ENCODE measurements around the gene CARD10.
"Not testable (repeated sequence)": the region's sequence is repeated elsewhere in the genome, so short reads cannot be mapped to it uniquely, and the experiment has no call there.

Gene CARD10

DNA sequence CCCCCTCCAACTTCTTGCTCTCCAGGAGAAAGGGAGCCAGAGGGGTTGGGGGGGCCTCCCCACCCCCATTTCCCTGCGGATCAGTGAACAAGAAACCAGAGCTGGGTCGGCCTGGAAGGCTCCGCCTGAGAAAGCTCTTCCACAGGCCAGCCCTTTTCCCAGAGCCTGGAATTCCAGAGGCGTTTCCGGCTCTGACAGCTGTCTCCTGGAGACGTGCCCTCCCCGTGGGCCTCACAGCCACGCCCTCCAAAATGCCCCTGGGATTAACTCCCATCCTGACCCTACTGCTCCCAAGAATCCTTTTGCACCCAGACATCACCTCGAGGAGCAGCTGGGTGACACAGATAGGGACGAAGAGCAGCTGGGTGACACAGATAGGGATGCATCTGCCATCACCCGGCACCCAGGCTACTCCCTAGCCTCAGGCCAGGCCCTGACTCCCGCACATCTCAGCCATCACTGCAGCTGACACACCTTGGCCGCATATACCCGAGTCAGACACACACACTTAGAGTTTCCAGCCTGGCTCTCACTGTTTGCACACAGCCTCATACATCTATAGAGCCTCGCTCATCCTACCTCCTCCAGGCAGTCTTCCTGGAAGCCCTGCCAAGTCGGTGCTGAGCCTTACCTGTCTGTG lies 33.4 kb upstream of the CARD10 start:
- no peak for DNase-seq

DNA sequence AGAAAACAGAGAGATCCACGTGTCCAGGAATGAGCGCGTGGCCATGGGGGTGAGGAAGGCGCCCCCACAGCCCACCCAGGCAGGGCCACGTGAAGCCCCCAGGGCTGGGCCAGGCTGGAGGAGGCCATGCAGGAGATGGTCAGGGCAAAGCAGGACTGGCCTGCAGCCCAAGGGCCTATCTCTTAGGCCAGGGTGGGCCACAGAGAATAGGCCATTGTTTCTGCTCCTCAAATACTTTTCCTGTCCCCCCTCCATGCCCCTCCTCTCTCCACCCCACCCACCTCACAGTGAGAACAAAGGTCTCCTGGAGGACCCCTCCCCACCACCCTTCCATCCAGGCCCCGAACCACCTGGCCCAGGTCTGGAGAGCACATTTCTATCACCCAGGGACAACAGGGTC lies 32.8 kb upstream of the CARD10 start:
- no peak for DNase-seq

DNA sequence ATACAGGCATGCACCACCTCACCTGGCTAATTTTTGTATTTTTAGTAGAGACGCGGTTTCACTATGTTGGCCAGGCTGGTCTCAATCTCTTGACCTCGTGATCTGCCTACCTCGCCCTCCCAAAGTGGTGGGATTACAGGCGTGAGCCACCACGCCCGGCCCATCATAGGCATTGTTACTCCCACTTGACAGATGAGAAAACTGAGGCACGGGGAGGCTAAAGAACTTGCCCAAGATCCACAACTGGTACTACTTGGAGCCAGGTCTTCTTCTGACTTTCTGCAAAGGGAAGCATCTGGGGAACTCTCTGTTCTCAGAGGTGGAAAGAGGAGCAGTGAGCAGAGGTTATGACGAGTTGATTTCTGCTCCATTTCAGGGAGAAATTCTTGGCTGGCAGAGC lies 31.7 kb upstream of the CARD10 start:
- not testable (repeated sequence) for DNase-seq

DNA sequence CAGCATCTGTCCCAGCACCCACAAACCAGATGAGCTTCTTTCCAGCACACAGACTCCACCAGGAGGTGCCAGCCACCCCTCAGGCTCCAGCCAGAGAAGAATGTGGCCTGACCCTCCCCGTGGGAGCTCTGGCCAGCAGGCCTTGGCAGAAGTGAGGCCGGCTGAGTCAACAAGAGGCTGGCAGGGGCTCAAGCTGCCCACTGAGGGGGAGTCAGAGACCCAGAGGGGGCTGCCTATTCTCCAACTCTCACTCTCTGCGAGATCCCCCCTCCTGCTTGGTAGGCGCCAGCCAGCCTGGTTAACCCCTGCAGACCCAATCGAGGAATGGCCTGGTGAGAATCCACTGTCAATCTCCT lies 30.5 kb upstream of the CARD10 start:
- no peak for DNase-seq

DNA sequence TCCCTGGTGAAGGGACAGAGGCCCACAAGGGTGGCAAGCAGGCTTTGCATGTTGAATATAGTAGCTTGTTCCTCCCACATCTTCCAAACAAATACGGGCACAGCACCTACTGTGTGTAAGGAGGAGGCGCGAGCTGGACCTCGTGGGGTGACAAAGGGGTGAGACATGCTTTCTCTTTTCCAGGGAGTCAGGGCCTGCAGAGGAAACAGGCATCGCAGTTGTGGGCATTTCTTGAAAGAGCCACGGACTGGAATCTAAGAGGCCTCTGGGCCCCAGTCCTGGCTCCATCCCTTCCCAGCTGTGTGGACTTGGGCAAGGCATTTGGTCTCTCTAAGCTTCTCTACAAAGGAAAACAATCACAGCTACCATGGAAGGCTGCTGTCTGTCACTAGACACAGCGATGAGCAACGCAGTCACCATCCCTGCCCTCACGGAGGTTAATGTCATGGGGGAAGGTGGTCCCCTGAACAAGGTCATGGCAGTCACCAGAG lies 28.1 kb upstream of the CARD10 start:
- no peak for DNase-seq

DNA sequence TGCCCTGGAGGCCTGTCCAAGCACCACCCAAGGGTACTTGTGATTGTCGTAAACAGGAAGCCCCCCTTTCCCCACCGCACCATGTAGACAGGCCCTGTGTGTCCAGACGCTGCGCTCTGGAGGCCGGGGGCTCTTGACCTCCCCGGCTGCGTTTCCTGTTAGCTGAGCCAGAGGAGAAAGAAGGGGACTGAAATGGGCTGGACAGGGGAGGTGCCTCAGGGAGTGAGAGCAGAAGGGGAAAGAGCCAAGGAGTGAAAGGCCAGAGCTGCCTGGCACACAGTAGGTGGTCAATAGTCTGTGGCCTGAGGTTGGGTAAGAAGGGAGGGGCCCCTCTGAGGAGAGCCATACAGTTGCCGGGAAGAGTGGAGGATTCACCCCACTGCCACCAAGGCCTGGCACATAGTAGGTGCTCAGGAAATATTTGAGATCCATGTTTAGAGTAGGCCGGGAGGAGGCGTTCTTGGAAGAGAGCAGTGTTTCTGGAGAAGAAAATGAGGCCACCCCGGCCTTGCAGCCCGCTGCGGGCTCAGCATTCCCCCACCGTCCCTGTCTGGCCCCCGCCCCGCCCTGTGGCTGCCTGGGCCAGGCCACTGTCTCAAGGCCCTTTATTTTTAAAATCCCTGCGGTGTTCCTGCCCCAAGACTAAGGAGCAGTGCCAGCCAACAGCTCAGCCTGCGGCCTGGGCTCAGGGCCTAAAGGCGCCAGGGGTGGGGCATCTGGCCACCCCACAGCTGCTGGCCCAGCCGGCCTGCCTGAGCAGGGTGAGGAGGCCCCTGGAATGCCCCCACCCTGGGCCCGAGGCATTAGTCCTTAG lies 27.4 kb upstream of the CARD10 start:
- no peak for DNase-seq

DNA sequence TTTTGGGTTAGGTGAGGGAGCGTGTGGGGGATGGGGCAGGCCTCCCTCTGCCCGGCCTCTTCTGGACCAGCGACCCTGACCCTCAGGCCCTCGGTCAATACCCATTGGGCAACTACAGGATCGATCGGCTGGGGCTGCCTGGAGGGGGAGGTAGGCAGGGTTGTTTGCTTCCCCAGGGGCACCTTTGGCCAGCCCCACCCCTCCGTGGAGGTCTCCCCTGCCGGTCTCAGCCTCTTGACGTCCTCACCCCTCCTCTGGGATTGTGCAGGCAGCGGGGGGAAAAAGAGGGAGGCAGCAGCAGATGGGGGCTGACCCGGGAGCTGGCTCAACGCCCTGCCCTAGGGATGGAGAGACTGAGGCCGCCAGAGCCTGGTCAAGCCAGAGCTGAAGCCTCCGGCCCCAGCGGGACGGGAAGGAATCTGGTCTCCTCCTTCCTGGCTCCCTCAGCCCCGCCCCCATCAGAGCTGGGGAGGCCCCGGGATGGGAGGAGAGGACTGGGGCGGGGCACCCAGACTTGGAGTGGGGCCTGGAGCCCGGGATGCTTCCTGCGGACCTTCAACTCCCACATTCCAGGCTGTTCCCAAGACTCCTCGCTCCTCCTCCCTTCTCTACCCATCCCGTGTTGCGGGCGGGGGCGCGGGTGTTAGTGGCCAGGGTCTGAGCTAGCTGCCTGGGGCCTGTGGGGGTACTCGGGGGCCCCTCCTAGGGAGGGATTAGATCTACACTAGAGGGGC lies 26.7 kb upstream of the CARD10 start:
- no peak for DNase-seq

DNA sequence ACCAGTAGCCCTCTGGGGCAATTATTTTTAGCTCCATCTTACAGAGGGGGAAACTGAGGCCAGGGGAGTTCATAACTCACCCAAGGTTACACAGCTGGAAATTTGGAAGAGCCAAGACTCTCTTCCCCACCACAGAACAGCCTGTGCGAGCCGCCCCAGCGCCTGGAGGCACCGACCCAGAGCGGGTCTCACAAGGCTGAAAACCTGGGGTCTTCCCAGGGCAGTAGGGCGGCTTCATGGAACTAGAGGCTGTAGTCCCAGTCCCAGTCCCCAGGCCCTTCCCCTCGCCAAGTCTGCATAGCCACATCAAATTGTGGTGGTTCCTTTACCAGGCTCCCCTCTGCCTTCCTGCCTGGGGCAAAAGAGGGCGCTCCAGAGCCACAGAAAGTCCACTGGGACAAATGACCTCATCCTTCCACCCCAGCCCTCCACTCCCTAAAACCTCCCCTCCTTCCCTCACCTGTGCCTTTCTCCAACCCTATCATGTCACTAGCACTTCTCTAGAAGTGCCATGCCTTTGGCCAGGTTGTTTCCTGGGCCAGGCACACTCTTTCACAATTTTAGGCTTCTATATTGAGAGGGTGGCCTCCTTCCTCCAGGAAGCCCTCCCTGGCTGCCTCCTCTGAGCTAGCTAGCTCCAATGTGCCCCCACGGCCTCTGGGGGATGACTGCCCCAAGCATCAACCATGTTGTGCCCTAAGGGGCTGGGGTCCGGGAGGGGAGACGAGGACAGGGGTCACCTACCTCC lies 25.9 kb upstream of the CARD10 start:
- no peak for DNase-seq

DNA sequence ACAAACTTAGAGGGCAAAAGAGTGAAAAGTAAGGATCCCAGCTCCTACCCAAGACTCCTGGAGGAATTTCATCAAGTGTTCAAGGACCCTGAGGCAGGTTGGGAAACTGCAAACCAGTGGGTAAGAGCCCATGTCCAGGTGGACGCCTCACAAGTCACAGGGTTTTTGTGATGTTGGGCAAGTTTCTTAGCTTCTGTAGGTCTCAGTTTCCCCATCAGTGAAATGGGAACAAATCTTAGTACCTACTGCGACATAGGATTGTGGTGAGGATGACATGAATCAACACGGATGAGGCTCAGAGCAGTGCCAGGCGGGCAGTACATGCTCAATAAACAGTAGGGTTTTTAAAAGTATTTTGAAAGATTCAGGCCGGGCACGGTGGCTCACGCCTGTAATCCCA lies 23.7 kb upstream of the CARD10 start:
- DNase-seq: no peak

DNA sequence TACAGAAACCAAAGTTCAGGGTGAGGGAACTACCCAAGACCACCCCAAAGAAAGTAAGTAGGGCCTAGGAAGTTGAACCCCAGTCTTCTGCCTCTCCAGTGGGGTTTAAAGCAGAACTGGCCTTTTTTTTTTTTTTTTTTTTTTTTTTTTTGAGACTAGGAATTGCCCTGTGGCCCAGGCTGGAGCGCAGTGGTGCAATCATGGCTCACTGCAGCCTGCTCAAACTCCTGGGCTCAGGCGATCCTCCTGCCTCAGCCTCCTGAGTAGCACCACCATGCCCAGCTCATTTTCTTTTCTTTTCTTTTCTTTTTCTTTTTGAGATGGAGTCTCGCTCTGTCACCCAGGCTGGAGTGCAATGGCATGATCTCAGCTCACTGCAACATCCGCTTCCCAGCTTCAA lies 23.2 kb upstream of the CARD10 start:
- not testable (repeated sequence) for DNase-seq

DNA sequence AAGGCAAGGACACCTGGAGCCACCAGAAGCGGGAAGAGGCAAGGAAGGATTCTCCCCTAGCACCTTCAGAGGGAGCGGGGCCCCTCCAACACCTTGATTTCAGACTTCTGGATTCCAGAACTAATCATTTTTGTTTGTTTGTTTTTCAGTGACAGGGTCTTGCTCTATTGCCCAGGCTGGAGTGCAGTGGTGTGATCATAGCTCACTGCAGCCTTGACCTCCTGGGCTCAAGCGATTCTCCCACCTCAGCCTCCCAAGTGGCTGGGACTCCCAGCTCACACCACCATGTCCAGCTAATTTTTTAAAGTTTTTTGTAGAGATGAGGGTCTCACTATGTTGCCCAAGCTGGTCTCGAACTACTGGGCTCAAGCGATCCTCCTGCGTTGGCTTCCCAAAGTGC lies 20.6 kb upstream of the CARD10 start:
- not testable (repeated sequence) for DNase-seq

DNA sequence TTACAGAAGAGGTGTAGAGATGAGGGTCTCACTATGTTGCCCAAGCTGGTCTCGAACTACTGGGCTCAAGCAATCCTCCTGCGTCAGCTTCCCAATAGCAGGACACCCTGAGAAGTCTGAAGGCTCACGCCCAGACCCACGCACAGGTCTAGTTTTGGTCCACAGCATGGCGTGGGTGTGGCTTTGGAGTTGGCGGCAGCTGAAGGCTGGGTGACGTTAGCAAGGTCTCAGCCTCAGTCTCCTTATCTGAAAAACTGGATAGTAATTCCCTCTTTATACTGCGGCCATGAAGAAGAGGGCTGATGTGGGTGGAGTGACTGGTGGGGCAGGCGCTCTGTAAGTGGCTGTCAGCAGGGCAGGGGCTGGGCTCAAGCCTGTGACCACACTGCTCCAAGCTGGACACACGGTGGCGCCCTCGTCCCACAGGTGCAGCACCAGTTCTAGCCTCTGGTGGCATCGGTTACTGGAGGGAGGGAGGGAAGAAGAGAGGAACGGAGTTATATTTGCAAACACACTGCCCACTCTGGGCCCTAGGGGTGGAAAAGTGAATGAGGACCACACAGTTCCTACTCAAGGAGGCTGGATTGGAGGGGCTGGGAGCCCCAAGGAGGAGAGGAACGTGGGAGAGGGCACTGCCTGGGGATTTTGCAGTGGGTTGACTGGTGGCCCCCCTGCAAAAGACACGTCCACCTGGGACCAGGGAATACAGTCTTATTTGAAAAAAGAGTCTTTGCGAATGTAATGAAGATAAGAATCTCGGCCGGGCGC lies 19.6 kb upstream of the CARD10 start:
- DNase-seq: peak; percentile 48

DNA sequence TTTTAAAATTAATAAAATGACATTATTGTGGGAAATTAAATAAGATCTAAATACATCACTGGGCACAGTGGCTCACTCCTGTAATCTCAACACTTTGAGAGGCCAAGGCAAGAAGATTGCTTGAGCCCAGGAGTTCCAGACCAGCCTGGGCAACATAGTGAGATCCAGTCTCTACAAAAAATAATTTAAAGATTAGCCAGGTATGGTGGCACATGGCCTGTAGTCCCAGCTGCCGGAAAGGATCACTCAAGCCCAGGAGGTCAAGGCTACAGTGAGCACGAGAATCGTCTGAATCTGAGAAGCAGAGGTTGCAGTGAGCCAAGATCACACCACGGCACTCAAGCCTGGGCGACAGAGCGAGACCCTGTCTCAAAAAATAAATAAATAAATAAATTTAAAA lies 15.9 kb upstream of the CARD10 start:
- no peak for DNase-seq

DNA sequence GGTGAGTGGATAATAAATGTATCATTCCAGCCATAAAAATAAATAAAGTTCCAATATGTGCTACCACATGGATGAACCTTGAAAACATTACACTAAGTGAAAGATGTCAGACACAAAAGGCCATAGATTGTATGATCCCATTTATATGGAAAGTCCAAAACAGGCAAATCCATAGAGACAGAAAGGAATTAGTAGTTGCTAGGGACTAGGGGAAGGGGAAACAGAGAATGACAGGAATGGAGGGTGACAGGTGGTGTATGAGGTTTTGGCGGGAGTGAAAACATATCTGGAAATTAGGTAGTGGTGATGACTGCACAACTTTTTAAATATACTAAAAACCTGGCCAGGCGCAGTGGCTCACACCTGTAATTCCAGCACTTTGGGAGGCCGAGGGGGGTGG lies 15.2 kb upstream of the CARD10 start:
- no peak for DNase-seq

DNA sequence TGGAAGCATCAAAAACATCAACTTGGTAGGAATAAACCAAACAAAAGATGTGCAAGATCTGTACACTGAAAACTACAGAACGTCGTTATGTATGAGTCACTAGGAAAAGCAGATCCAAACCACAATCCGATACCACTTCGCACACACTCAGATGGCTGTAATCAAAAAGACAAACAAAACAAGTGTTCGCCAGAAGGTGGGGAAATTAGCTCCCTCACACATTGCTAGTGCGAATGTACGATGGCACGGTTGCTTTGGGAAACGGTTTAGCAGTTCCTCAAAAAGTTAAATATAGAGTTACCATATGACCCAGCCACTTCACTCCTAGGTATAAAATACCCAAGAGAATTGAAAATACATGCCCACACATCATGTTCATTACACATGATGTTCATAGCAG lies 14.8 kb upstream of the CARD10 start:
- no peak for DNase-seq

DNA sequence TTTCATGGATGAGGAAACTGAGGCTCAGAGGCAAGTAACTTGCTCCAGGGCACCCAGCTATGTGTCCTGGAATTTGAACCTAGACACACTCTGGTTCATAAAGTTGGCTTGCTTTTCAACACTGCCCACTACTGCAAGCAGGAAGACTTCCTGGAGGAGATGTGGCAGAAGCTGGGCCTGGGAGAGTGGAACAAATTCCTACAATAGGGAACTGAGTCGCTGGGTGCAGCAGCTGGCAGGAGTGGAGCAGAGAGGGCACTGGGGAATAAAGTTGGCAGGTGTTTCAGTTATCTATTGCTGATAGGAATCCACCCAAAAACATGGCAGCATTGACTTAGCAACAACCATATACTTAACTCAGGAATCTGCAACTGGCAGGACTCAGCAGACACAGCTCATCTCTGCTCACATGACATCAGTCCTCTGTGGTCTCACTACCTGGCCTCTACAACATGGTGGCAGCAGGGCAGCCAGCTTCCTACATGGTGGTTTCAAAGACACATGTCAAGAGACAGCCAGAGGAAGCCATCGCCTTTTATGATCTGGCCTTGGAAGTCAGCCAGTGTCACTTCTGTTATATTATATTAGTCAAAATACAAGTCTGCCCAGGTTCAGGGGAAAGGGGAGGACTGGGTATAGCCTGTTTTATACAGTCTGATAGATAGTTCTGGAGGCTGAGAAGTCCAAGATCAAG lies 10.6 kb upstream of the CARD10 start:
- no peak for DNase-seq

DNA sequence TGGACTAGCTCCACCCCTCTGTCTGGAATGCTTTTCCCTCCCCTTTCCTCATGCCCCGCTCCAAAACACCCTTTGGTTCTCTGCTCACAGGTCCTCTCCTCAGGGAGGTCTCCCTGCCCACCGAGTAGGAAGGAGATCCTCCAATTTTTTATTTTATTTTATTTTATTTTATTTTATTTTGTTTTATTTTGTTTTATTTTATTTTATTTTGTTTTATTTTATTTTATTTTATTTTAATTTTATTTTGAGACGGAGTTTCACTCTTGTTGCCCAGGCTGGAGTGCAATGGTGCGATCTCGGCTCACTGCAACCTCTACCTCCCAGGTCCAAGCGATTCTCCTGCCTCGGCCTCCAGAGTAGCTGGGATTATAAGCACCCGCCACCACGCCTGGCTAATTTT lies 8.7 kb upstream of the CARD10 start:
- DNase-seq: not testable (repeated sequence)

DNA sequence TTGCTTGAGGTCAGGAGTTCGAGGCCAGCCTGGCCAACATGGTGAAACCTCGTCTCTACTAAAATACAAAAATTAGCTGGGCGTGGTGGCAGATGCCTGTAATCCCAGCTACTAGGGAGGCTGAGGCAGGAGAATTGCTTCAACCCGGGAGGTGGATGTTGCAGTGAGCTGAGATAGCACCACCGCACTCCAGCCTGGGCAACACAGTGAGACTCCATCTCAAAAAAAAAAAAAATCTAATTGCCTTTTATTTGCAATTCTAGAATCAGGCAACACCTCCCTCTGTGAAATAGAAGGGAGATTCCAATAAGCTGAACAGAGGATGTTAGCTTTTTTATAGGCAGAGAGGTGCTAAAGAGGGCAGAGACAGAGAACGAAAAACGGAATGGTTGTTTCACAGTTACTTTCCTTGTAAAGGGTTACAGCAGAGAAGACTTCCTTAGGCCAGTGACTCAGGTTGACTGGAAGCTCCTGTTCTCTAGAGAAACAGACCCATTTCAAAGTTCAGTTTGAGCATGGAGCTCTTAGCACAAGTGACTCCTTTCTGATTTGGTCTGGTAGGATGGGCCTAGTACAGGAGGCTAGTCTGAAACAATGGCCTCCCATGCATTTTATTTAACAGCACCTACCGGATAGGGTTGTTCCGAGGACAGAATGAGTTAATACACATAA lies 8.0 kb upstream of the CARD10 start:
- not testable (repeated sequence) for DNase-seq

DNA sequence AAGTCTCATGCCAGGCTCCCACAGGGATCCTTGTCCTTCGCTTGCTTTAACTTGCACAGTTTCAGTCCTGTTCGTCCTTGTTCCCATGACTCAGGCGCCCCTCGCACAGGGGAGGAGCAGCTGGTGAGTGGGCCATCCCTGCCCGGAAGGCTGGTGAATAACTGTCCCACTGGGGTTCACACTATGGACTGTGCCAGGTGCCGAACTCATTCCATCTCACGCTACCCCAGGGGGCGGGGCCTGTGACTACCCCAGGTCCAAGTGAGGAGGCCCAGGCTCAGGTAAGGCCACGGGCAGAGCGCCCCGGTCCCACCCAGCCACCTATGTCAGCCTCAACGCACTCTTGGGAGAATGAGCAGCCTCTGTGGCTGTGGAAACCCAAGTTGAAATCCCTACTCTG lies 7.2 kb upstream of the CARD10 start:
- no peak for DNase-seq

DNA sequence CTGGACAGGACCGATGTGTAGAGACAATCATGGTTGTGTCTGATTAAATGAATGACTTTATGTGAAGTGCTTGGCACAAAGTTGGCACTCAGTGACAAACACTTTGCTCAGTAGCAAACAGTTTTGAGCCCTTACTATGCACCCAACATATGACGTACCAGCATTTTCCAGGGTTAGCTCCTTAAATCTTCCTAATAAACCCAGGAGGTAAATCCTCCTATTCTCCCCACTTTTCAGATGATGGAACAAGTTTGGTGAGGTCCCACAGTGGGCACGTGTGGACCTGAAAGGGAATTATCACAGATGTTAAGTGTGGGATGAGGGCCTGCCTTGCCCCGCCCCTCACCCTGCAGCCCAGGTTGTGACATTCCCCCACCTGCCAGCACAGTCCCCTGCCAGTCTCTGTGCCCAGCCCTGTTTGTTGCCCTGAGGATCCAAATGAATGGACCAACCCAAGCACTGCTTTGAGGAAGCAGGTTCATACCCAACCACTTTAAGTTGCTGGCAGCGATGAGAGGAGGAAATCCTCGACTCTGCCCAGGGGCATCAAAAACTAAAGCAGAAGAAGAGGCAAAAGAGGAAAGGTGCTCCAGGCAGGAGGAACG lies 6.6 kb upstream of the CARD10 start:
- no peak for DNase-seq

Data from NCI-H748 treated with DMSO at 0.1 percent for 48 hours (cell line).